Breast epithelium (tissue), 3 donors: ENCODE results near the gene OR2M4.

Source experiments
- POLR2A ChIP-seq: fragments of 450-650 bp; IDR thresholded peaks from one replicate; pipeline ENCODE4 v1.6.1; 2016; ENCODE audit warnings: antibody characterized with exemption, mild to moderate bottlenecking, moderate library complexity
- POLR2AphosphoS5 ChIP-seq, 3 donors: sonication (generic); formaldehyde crosslinking; IDR thresholded peaks; one replicate each; pipeline ENCODE4 v1.6.1; 2017; ENCODE audit warnings: antibody characterized with exemption in 3 of 3
- TF ChIP-seq, protein P1 (sequence below), 3 donors: fragments of 450-650 bp; IDR thresholded peaks; one replicate each; pipeline ENCODE4 v1.5.1; 2016 to 2017; ENCODE audit warnings: antibody characterized with exemption in 3 of 3, mild to moderate bottlenecking in 3 of 3, moderate library complexity in 3 of 3

DNA sequence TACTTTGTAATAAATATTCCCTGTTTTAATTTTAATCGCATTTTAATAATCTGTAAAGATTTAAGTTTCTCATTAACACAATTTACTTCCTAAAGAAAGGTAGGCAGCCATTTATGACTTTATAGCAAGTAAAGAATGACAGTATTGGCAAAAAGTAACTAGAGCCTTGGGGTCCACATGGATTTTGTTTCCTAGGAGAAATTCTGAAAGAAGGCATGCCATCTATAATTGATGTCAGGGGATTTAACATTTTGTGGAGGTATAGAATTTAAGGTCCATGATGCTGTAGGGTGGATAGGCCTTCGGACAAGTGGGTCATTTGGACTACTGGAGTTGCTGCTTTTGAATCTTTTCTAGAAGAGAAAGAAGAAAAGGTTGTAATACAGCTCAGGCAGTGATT is at the start of gene OR2M4:
- TF ChIP-seq, protein P1, sequence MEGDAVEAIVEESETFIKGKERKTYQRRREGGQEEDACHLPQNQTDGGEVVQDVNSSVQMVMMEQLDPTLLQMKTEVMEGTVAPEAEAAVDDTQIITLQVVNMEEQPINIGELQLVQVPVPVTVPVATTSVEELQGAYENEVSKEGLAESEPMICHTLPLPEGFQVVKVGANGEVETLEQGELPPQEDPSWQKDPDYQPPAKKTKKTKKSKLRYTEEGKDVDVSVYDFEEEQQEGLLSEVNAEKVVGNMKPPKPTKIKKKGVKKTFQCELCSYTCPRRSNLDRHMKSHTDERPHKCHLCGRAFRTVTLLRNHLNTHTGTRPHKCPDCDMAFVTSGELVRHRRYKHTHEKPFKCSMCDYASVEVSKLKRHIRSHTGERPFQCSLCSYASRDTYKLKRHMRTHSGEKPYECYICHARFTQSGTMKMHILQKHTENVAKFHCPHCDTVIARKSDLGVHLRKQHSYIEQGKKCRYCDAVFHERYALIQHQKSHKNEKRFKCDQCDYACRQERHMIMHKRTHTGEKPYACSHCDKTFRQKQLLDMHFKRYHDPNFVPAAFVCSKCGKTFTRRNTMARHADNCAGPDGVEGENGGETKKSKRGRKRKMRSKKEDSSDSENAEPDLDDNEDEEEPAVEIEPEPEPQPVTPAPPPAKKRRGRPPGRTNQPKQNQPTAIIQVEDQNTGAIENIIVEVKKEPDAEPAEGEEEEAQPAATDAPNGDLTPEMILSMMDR (IDR thresholded peaks at IDR 0.05), result no peak
- no peak for TF ChIP-seq POLR2A
- TF ChIP-seq POLR2AphosphoS5 (IDR thresholded peaks at IDR 0.05), result no peak
